GM19468 (cell line): ENCODE data around the gene CDC42EP4.
"Not testable (repeated sequence)": the region's sequence is repeated elsewhere in the genome, so short reads cannot be mapped to it uniquely, and the experiment has no call there.

Experiments
- ATAC-seq: cut with Tn5 transposase; IDR thresholded peaks from one replicate; pipeline ENCODE4 v1.9.1; 2021; ENCODE audit warnings: mild to moderate bottlenecking, moderate library complexity, moderate number of reproducible peaks; ENCODE audit not compliant: unreplicated experiment; ENCODE audit errors: extremely low read depth

Gene CDC42EP4

GRCh38 chr17:73284354-73284753 lies 27.4 kb downstream of the CDC42EP4 start:
- ATAC-seq, result no peak

- no peak for ATAC-seq
Measured at GRCh38 chr17:73283841-73284282, 27.9 kb downstream of the CDC42EP4 start.

DNA sequence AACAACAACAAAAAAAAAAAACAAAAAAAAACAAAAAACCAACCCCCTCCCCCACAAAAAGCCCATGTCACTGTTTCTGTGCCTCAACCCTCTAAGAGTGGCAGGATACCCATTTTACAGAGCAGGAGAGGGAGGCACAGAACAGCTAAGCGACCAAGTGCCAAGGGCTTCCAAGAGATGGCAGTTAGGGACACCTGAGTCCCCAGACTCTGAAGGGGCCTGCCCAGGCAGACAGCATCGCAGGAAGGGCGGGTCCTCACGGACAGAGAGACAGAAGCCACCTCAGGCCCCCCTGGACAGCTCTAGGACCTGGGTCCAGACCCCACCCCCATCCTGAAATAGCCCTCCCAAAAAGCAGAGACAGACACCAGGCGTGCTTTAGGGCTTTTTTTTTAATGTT lies 28.6 kb downstream of the CDC42EP4 start:
- ATAC-seq, result no peak

- no peak for ATAC-seq
Measured at GRCh38 chr17:73282629-73283028, 29.2 kb downstream of the CDC42EP4 start.

DNA sequence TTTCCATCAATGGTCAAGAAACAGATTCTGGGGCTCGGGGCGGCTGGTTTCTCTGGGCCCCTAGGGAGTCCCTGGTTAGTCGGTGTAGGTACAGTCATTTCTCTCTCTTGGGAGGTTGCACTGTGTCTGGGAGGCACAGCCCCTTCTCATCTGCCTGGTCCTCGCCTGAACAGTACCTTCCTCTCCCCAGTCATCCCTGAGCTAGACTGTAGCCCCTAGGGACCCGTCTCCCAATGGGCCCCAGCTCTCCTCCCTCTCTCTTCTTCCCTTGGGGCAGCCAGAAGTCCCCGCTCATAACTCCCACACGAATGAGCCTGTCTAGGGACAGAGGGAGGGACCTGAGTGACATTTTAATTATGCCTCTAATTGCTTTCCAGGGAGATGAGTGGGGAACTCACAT lies 29.9 kb downstream of the CDC42EP4 start:
- ATAC-seq, result no peak

DNA sequence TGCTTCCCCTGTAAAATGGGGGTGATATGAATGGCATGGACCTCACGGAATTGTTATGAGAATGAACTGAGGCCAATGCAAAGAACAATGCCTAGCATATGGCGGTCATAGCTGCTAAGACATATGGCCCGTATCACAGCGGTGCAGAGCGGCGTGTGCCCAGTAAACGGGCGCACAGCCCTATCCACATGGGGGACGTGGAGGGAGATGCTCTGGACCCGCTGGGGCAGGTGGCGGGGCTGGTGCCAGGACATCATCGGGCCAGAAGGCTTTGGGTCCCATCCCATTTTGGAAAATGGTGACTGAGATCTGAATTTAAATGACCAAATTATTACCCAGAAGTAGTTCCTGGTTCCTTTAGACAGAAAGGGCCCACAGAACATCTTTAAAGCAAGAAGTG lies 31.6 kb downstream of the CDC42EP4 start:
- no peak for ATAC-seq

GRCh38 chr17:73279704-73280103 lies 32.1 kb downstream of the CDC42EP4 start:
- no peak for ATAC-seq

DNA sequence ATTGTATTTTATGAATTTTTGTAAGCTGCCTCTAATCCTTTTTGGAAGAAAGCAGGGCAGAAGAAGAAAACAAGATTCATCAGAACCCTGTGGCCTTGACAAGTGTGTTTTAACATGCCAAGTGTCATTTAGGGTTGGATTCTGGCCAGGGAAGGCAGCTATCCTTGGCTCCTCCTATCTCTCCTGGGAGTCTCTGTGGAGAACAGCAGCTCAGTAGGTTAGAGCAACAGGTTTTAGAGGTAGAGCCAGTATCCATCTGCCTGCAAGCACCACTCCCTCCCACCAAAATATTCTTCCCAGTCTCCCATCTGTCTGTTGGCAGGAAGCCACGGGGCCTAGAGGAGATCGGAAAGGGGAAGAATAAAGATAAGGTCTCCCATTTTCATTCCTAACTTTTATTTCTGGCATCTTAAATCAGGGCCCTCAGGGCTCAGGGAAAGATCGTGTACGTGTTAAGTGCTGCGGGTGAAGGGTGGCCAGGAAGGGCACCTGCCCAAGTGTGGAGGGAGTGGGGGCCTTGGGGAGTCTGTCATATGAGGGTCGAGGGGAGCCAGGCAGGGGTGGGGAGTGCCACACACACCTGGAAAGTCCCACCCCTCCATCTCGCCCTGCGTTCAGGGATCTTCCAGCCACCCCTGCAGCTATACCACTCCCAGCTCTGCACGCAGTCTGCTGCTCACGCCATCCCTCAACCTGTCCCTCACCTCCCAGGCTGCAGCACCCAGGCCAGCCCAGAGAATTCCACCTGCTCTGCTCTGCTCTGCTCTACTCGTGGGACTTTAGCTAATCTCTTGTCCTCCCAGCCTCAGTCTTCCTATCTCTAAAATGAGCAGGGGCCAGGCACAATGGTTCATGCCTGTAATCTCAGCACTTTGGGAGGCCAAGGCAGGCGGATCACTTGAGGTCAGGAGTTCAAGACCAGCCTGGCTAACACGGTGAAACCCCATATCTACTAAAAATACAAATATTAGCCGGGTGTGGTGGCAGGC lies 33.0 kb downstream of the CDC42EP4 start:
- ATAC-seq, result no peak

DNA sequence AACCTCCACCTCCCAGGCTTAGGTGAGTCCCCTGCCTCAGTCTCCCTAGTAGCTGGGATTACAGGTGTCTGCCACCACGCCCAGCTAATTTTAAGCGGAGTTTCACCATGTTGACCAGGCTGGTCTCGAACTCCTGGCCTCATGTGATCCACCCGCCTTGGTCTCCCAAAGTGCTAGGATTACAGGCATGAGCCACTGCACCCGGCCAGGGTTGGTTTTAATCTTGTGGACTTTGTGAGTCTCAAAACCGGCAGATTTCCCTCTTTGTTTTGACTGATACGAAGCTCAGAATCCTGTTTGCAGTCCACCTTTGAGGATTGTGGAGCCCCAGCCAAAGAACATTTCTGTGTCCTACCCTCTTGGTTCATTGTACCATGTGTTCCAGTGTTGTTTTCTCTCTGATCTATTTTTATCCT lies 33.7 kb downstream of the CDC42EP4 start:
- no peak for ATAC-seq

- ATAC-seq, result no peak
Measured at GRCh38 chr17:73274490-73274889, 37.3 kb downstream of the CDC42EP4 start.

- ATAC-seq, result no peak
Measured at GRCh38 chr17:73272906-73273218, 38.9 kb downstream of the CDC42EP4 start.

DNA sequence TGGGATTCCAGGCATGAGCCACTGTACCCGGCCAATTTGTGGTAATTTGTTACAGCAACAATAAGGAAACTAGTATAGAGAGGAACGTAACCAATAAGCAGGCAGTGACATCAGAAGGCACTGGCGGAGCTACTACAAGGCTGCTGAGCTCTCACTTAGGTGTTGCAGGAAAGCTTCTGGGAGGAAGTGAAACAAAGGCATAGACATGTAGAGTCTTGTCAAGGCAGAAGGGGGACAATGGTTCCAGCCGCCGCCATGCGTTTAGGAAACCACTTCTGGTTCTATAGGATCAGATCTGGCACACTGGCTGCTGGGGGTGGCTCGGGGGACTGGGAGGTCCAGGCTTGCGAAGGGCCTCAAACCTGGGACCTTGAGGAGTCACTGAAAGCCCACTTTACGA lies 40.7 kb downstream of the CDC42EP4 start:
- ATAC-seq, result peak; percentile 93

DNA sequence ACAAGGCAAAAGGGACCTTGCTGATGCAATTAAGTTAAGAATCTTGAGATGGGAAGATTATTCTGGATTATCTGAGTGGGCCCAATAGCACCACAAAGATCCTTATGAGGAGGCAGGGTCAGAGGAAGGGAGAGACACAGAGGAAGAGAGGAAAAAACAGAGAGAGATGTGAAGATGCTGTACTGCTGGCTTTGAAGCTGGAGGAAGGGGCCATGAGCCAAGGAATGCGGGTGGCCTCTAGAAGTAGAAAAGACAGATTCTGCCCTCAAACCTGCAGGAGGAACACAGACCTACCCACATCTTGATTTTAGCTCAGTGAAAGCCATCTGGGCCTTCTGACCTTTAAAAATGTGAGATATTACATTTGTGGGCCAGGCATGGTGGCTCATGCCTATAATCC lies 42.0 kb downstream of the CDC42EP4 start:
- ATAC-seq, result no peak

DNA sequence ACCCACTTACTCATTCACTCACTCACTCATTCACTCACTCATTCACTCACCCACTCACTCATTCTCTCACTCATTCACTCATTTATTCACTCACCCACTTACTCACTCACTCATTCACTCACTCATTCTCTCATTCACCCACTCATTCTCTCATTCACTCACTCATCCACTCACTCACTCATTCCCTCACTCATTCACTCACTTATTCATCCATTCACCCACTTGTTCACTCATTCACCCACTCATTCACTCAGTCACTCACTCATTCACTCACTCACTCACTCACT lies 42.5 kb downstream of the CDC42EP4 start:
- ATAC-seq, result no peak

DNA sequence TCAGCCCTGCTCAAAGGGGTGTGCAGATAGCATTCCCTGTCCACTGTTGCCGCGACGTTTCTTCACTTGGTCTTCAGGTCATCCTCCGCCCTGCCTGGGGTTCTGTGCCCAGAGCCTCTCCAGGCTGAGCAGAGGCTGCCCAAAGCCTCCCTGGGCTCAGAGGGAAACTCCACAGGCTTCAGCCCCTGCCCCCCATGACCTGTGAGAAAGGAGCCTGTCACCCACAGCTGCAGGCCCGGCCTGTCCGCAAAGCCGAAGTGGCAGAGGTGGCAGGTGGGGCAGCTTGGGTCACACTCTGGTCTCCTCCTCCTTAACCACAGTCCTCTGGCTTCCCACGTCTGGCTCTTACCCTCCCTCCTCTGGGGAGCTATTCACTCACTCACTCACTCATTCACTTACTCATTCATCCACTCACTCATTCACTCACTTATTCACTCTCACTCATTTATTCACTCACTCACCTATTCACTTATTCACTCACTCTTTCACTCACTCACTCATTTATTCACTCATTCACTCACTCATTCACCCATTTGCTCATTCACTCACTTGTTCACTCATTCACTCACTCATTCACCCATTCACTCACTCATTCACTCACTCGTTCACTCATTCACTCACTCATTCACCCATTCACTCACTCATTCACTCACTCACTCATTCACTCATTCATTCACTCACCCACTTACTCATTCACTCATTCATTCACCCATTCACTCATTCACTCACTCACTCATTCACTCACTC lies 43.0 kb downstream of the CDC42EP4 start:
- ATAC-seq, result no peak

DNA sequence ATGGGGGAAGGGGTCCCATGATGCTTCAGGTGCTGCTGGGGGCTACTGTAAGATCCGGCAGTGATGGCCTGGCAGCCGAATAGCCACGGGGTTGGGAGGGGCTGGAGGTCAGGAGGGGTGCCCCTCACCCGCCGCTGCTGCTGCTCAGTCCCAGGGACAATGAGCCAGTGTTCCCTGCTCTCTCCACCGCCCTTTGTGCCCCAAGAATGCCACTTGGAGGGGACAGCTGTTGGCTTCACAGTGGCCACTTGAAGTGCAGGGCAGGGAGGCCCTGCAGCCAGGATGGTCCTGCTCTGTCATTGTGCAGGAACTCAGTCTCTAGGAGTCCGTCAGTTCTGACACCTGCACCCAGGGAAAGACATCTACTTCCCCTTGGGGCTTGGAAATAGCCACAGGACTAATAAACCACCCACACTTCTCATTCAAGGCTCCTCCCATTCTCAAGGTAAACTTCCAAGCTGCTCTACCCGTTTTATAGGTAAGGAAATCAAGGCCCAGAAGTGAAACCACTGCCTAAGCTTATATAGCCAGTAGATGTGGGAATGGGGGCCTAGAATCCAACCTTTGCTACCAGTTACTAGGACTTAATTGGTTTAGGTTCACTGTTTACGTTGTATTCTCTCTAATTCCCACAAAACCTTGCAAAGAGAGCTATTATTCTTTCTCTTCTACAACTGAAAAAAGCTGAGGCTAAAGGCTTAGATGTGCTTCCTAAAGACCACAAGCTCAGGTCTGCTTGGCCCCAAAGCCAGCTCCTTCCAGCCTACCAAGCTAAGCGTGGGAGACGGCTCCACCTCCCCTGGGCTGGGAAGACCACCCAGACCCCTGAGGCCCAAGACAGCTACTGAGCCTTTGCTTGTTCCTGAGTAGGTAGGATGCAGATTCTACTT lies 43.9 kb downstream of the CDC42EP4 start:
- ATAC-seq, result no peak

- no peak for ATAC-seq
Measured at GRCh38 chr17:73266796-73267195, 45.0 kb downstream of the CDC42EP4 start.

GRCh38 chr17:73265646-73266640 lies 45.9 kb downstream of the CDC42EP4 start:
- ATAC-seq, result no peak

GRCh38 chr17:73264448-73264847 lies 47.4 kb downstream of the CDC42EP4 start:
- ATAC-seq, result not testable (repeated sequence)
